Loucy (cell line): Measurements from ENCODE around the gene WNK1.

ENCODE experiments used
- H2AFZ ChIP-seq: fragments of 200-600 bp; sonication (generic); 2 replicates; pipeline ENCODE4 v1.6.0; 2016; ENCODE audit warnings: antibody characterized with exemption, mild to moderate bottlenecking, low read length, moderate library complexity
- H3F3A ChIP-seq: fragments of 200-600 bp; 2 replicates; pipeline ENCODE4 v1.6.0; 2016; ENCODE audit warnings: antibody characterized with exemption, low read depth, mild to moderate bottlenecking
- H3K27me3 ChIP-seq: fragments of 200-600 bp; sonication (generic); 2 replicates; pipeline ENCODE4 v1.6.1; 2014; ENCODE audit warnings: low read length, mild to moderate bottlenecking; ENCODE audit not compliant: insufficient read depth, poor library complexity, severe bottlenecking
- H3K36me3 ChIP-seq: fragments of 200-600 bp; sonication (generic); 2 replicates; pipeline ENCODE4 v1.6.1; 2016; ENCODE audit warnings: low read length; ENCODE audit not compliant: insufficient read depth
- H3K4me1 ChIP-seq: fragments of 200-600 bp; sonication (generic); 2 replicates; pipeline ENCODE4 v1.5.1; 2014; ENCODE audit warnings: low read length, mild to moderate bottlenecking; ENCODE audit not compliant: insufficient read depth, poor library complexity, severe bottlenecking
- H3K4me2 ChIP-seq: fragments of 200-600 bp; sonication (generic); 2 replicates; pipeline ENCODE4 v1.6.0; 2014; ENCODE audit warnings: antibody characterized with exemption, low read length, low read depth, mild to moderate bottlenecking; ENCODE audit not compliant: poor library complexity, severe bottlenecking
- H3K4me3 ChIP-seq: fragments of 200-600 bp; sonication (generic); 2 replicates; pipeline ENCODE4 v1.5.1; 2014; ENCODE audit warnings: low read length, mild to moderate bottlenecking, mixed read lengths; ENCODE audit not compliant: poor library complexity, severe bottlenecking
- H3K79me2 ChIP-seq: fragments of 200-600 bp; sonication (generic); 2 replicates; pipeline ENCODE4 v1.6.1; 2014; ENCODE audit warnings: low read length; ENCODE audit not compliant: insufficient read depth
- H3K9ac ChIP-seq: fragments of 200-600 bp; sonication (generic); 2 replicates; pipeline ENCODE4 v1.6.0; 2014; ENCODE audit warnings: mild to moderate bottlenecking, low read depth, low read length, moderate library complexity; ENCODE audit not compliant: poor library complexity, severe bottlenecking
- H3K9me2 ChIP-seq: fragments of 200-600 bp; sonication (generic); replicated peaks from 2 replicates; pipeline ENCODE4 v1.6.1; 2016; ENCODE audit warnings: low read depth, low read length, mixed read lengths
- H3K9me3 ChIP-seq: fragments of 200-600 bp; sonication (generic); 2 replicates; pipeline ENCODE4 v1.6.1; 2014; ENCODE audit warnings: mild to moderate bottlenecking, antibody characterized with exemption, low read length, low read depth; ENCODE audit not compliant: insufficient read depth
- H4K20me1 ChIP-seq: fragments of 200-600 bp; sonication (generic); 2 replicates; pipeline ENCODE4 v1.6.0; 2014; ENCODE audit warnings: antibody characterized with exemption, low read length, mild to moderate bottlenecking; ENCODE audit not compliant: insufficient read depth, poor library complexity, severe bottlenecking
- CTCF ChIP-seq: fragments of 200-600 bp; sonication (generic); conservative IDR thresholded peaks from 2 replicates; pipeline ENCODE4 v1.5.1; 2014; ENCODE audit warnings: mild to moderate bottlenecking, antibody characterized with exemption, low read length
- EZH2phosphoT487 ChIP-seq: fragments of 200-600 bp; IDR thresholded peaks from 2 replicates; pipeline ENCODE4 v1.6.1; 2018; ENCODE audit warnings: antibody characterized with exemption, mild to moderate bottlenecking, moderate library complexity, borderline replicate concordance

Gene WNK1

GRCh38 chr12:805022-805632, 52.7 kb downstream of the WNK1 start:
- H3K79me2 ChIP-seq: peaks cover 99% of the 10 kb centered on the region
- H4K20me1 ChIP-seq: peaks cover 97% of the 10 kb centered on the region
- H3K27me3 ChIP-seq: no peaks in the 10 kb centered on the region
- no peak overlapping the region for H3K4me3 ChIP-seq
- no peaks in the 10 kb centered on the region for H3K9me2 ChIP-seq
- no peak overlapping the region for H3K4me2 ChIP-seq
- no peak overlapping the region for H2AFZ ChIP-seq
- peaks cover 8% of the 10 kb centered on the region; the same call in 1 of the 2 replicates for H3F3A ChIP-seq
- no peak for TF ChIP-seq CTCF
- no peak for TF ChIP-seq EZH2phosphoT487
- no peaks in the 10 kb centered on the region for H3K9me3 ChIP-seq
- no peaks in the 10 kb centered on the region for H3K36me3 ChIP-seq
- no peak overlapping the region for H3K9ac ChIP-seq
- H3K4me1 ChIP-seq: peaks cover 43% of the 10 kb centered on the region

GRCh38 chr12:806200-806791, 53.9 kb downstream of the WNK1 start:
- no peak for TF ChIP-seq EZH2phosphoT487
- no peak for TF ChIP-seq CTCF
- no peak overlapping the region for H3K9ac ChIP-seq
- H3K36me3 ChIP-seq: no peaks in the 10 kb centered on the region
- H3K4me2 ChIP-seq: peak overlapping the region; percentile 62
- no peaks in the 10 kb centered on the region for H3K9me2 ChIP-seq
- peaks cover 97% of the 10 kb centered on the region for H4K20me1 ChIP-seq
- H2AFZ ChIP-seq: no peak overlapping the region
- peaks cover 46% of the 10 kb centered on the region for H3K4me1 ChIP-seq
- no peak overlapping the region for H3K4me3 ChIP-seq
- H3F3A ChIP-seq: peaks cover 8% of the 10 kb centered on the region; the same call in 1 of the 2 replicates
- no peaks in the 10 kb centered on the region for H3K9me3 ChIP-seq
- peaks cover 99% of the 10 kb centered on the region for H3K79me2 ChIP-seq
- no peaks in the 10 kb centered on the region for H3K27me3 ChIP-seq

- Histone ChIP-seq H3K27me3 (no peaks in the 10 kb centered on the region), H2AFZ (no peak overlapping the region), H3K4me3 (peak overlapping the region; percentile 42), H3K4me2 (peak overlapping the region; percentile 62), H3K9ac (no peak overlapping the region), H3K4me1 (peaks cover 42% of the 10 kb centered on the region), H3K79me2 (peaks cover 99% of the 10 kb centered on the region), H4K20me1 (peaks cover 97% of the 10 kb centered on the region), H3K36me3 (no peaks in the 10 kb centered on the region), H3K9me2 (no peaks in the 10 kb centered on the region), H3K9me3 (no peaks in the 10 kb centered on the region), H3F3A (peaks cover 8% of the 10 kb centered on the region; the same call in 1 of the 2 replicates)
- TF ChIP-seq CTCF (no peak), EZH2phosphoT487 (no peak)
Observed at GRCh38 chr12:807041-807735, 54.8 kb downstream of the WNK1 start.
